Karpas-422 (cell line): Measurements from ENCODE around the gene UNG. TPM values are rescaled to one million over a fixed set of nuclear protein-coding genes. Genes with fewer than 3 reads are reported as not detected.

Experiments used
- DNase-seq: peaks from one replicate; pipeline ENCODE4 v3.0.0-alpha.2; 2015
- H2AFZ ChIP-seq: fragments of 200-600 bp; sonication (generic); 2 replicates; pipeline ENCODE4 v1.6.1; 2014; ENCODE audit warnings: antibody characterized with exemption, low read length, mixed read lengths
- H3K27ac ChIP-seq: fragments of 200-600 bp; sonication (generic); 2 replicates; pipeline ENCODE4 v1.5.1; 2014; ENCODE audit warnings: mild to moderate bottlenecking, low read length, moderate library complexity
- H3K27me3 ChIP-seq: fragments of 200-600 bp; sonication (generic); 2 replicates; pipeline ENCODE4 v1.6.1; 2014; ENCODE audit warnings: low read length, mixed read lengths
- H3K36me3 ChIP-seq: fragments of 200-600 bp; sonication (generic); 2 replicates; pipeline ENCODE4 v1.6.1; 2014; ENCODE audit warnings: low read length, mixed read lengths; ENCODE audit not compliant: insufficient read depth
- H3K4me1 ChIP-seq: fragments of 200-600 bp; sonication (generic); 2 replicates; pipeline ENCODE4 v1.6.1; 2014; ENCODE audit warnings: mild to moderate bottlenecking, low read length, mixed read lengths
- H3K4me2 ChIP-seq: fragments of 200-600 bp; sonication (generic); 2 replicates; pipeline ENCODE4 v1.6.1; 2014; ENCODE audit warnings: low read length, low read depth, mild to moderate bottlenecking; ENCODE audit not compliant: poor library complexity, severe bottlenecking
- H3K4me3 ChIP-seq: fragments of 200-600 bp; sonication (generic); 2 replicates; pipeline ENCODE4 v1.5.1; 2014; ENCODE audit warnings: mild to moderate bottlenecking, antibody characterized with exemption, low read length, mixed read lengths
- H3K79me2 ChIP-seq: fragments of 200-600 bp; sonication (generic); 2 replicates; pipeline ENCODE4 v1.6.1; 2014; ENCODE audit warnings: mild to moderate bottlenecking, low read length, mixed read lengths
- H3K9ac ChIP-seq: fragments of 200-600 bp; sonication (generic); 2 replicates; pipeline ENCODE4 v1.6.0; 2014; ENCODE audit warnings: low read length
- H3K9me2 ChIP-seq: fragments of 200-600 bp; sonication (generic), shearing (Covaris generic); replicated peaks from 2 replicates; pipeline ENCODE4 v1.6.0; 2014; ENCODE audit warnings: mild to moderate bottlenecking, low read length, moderate library complexity; ENCODE audit not compliant: insufficient read depth
- H3K9me3 ChIP-seq: fragments of 300-700, 200-600 bp; sonication (generic); 2 replicates; pipeline ENCODE4 v1.6.1; 2014; ENCODE audit warnings: low read length, mixed read lengths
- H4K20me1 ChIP-seq: fragments of 200-600 bp; sonication (generic); 2 replicates; pipeline ENCODE4 v1.6.1; 2014; ENCODE audit warnings: mild to moderate bottlenecking, antibody characterized with exemption, low read length, low read depth; ENCODE audit not compliant: insufficient read depth
- small RNA-seq: library from RNA; depleted of rRNA; stranded (forward); fragments of <200 nt; gene quantifications from one replicate; pipeline ENCODE3, GENCODE V24; 2014
- total RNA-seq: library from RNA; depleted of rRNA; stranded (reverse); fragments of >200 nt; shearing (Covaris generic); gene quantifications from 2 replicates; pipeline ENCODE4 v1.2.3, GENCODE V29; 2014; ENCODE audit warnings: low replicate concordance; rRNA removed

The UNG gene
- total RNA-seq, 1 experiment from 2014 or later: 28.8 TPM

GRCh38 chr12:109156586-109156985 is 59.2 kb downstream of the UNG start:
- Histone ChIP-seq H3K9ac (no peak overlapping the region), H3K4me3 (no peak overlapping the region), H2AFZ (no peak overlapping the region), H3K27me3 (no peaks in the 10 kb centered on the region), H3K4me2 (no peak overlapping the region), H3K9me3 (no peaks in the 10 kb centered on the region), H3K36me3 (no peaks in the 10 kb centered on the region), H3K27ac (no peak overlapping the region), H4K20me1 (no peaks in the 10 kb centered on the region), H3K79me2 (peaks cover 50% of the 10 kb centered on the region), H3K4me1 (peaks cover 21% of the 10 kb centered on the region), H3K9me2 (no peaks in the 10 kb centered on the region)
- no peak for DNase-seq

- H2AFZ ChIP-seq: peak overlapping the region; percentile 48; the same call in 1 of the 2 replicates
- H3K4me1 ChIP-seq: peaks cover 21% of the 10 kb centered on the region
- peak overlapping the region; percentile 17 for H3K4me2 ChIP-seq
- H4K20me1 ChIP-seq: no peaks in the 10 kb centered on the region
- H3K9me2 ChIP-seq: no peaks in the 10 kb centered on the region
- no peaks in the 10 kb centered on the region for H3K9me3 ChIP-seq
- H3K9ac ChIP-seq: no peak overlapping the region
- DNase-seq: no peak
- no peak overlapping the region for H3K27ac ChIP-seq
- H3K36me3 ChIP-seq: no peaks in the 10 kb centered on the region
- peaks cover 53% of the 10 kb centered on the region for H3K79me2 ChIP-seq
- H3K27me3 ChIP-seq: no peaks in the 10 kb centered on the region
- H3K4me3 ChIP-seq: no peak overlapping the region
These were observed 60.6 kb downstream of the UNG start for GRCh38 chr12:109157986-109158385.

DNA sequence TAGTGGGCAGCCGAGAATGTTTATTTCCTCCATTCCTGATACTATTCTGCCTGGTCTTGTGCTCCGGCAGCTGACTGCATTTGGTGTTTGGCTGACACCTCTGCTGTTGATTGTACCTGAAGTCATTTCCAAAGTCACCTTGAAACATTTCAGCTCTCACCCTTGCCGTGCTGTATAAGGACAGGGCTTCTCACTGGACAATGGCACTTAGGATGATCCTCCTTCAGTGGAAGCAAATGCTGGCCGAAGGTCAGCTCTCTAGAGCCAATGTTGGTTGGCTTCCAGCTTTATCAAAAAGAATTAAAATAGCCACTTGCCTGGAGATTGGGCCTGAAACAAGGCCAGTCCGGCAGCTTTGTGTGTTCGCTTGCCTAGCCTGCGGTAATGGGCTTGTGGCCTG is 63.0 kb downstream of the UNG start:
- Histone ChIP-seq H3K27ac (no peak overlapping the region), H3K79me2 (peaks cover 57% of the 10 kb centered on the region), H3K4me1 (peaks cover 14% of the 10 kb centered on the region), H3K9me3 (no peaks in the 10 kb centered on the region), H3K9ac (no peak overlapping the region), H2AFZ (no peak overlapping the region), H3K4me3 (no peak overlapping the region), H3K4me2 (no peak overlapping the region), H3K9me2 (no peaks in the 10 kb centered on the region), H3K36me3 (no peaks in the 10 kb centered on the region), H3K27me3 (no peaks in the 10 kb centered on the region), H4K20me1 (no peaks in the 10 kb centered on the region)
- DNase-seq: no peak

Small RNA genes lying within 50 kb of the gene (small RNA-seq; reads per million reads assigned to genes)
- 0.28 reads per million for gene RNA5SP372

Other genes starting within 250 kb of the UNG start
- gene SSH1, start 240.0 kb upstream of the UNG start, total RNA-seq: 7.9 and 9.5 TPM in 2 replicates
- not detected in 2 replicates for gene DAO, start 217.5 kb upstream of the UNG start, total RNA-seq
- 0.04 TPM in 1 of 2 replicates, not detected in the other for gene SVOP, start 76.5 kb upstream of the UNG start, total RNA-seq
- gene USP30, start 45.0 kb upstream of the UNG start, total RNA-seq: 19.3 and 23.7 TPM in 2 replicates
- 30.6 and 47.7 TPM in 2 replicates for gene ALKBH2, start 4.1 kb upstream of the UNG start, total RNA-seq
- 6.5 and 12.3 TPM in 2 replicates for gene ACACB, start 19.0 kb downstream of the UNG start, total RNA-seq
- not detected in 2 replicates for gene FOXN4, start 211.7 kb downstream of the UNG start, total RNA-seq